Activated CD4-positive, alpha-beta memory T cell treated with anti-CD3 and anti-CD28 coated beads for 36 hours (primary cell): ENCODE results near the gene BIRC6. TPM values are rescaled to one million over a fixed set of nuclear protein-coding genes. Genes with fewer than 3 reads are reported as not detected.

Experiments
- CTCF ChIA-PET: fragments of 350-600 bp; sonication (Branson Sonifier 250); formaldehyde crosslinking; loops from one replicate; lab custom pipeline; 2021; ENCODE audit warnings: antibody characterized with exemption, inconsistent platforms; lab: Charles Lee
- POLR2A ChIA-PET: fragments of 350-600 bp; sonication (Branson Sonifier 250); formaldehyde crosslinking; loops from one replicate; lab custom pipeline; 2021; ENCODE audit warnings: antibody characterized with exemption; lab: Charles Lee
- DNase-seq: peaks from one replicate; pipeline ENCODE4 v3.0.0-alpha.2; 2020
- H3K27ac Mint-ChIP-seq: one replicate; pipeline ENCODE4 v1.8.0; 2021; ENCODE audit warnings: mixed read lengths
- H3K27me3 Mint-ChIP-seq: one replicate; pipeline ENCODE4 v1.8.0; 2021; ENCODE audit warnings: mixed read lengths
- H3K36me3 Mint-ChIP-seq: one replicate; pipeline ENCODE4 v1.8.0; 2021; ENCODE audit warnings: mixed read lengths
- H3K4me1 Mint-ChIP-seq: one replicate; pipeline ENCODE4 v1.8.0; 2021; ENCODE audit warnings: low read depth, mixed read lengths
- H3K4me3 Mint-ChIP-seq: one replicate; pipeline ENCODE4 v1.8.0; 2021; ENCODE audit warnings: mild to moderate bottlenecking, mixed read lengths
- H3K9me3 Mint-ChIP-seq: one replicate; pipeline ENCODE4 v1.8.0; 2021; ENCODE audit warnings: mixed read lengths
- intact Hi-C: fragments of 100-400 bp; cut with micrococcal nuclease; formaldehyde crosslinking; loops from one replicate; pipeline ENCODE4 v1.15.1; 2023
- total RNA-seq, 2 experiments: library from RNA; stranded (reverse); gene quantifications; one replicate each; pipeline ENCODE4 v1.2.3, GENCODE V29; 2021

Gene BIRC6
- total RNA-seq, 2 experiments from 2014 or later = 58.2 to 62.4 TPM

GRCh38 chr2:32379352-32379751 lies 22.5 kb downstream of the BIRC6 start:
- CTCF ChIA-PET = no interaction called here
- Mint-ChIP-seq H3K27me3 (no peaks in the 10 kb centered on the region), H3K36me3 (peaks cover 10% of the 10 kb centered on the region), H3K27ac (no peak overlapping the region), H3K9me3 (no peaks in the 10 kb centered on the region), H3K4me1 (peaks cover 29% of the 10 kb centered on the region), H3K4me3 (no peak overlapping the region)
- no peak for DNase-seq
- intact Hi-C loops = no loop called here
- POLR2A ChIA-PET = no interaction called here

- CTCF ChIA-PET = no interaction called here
- H3K4me3 Mint-ChIP-seq = no peak overlapping the region
- H3K27ac Mint-ChIP-seq = no peak overlapping the region
- no peaks in the 10 kb centered on the region for H3K4me1 Mint-ChIP-seq
- intact Hi-C loops = no loop called here
- no peak for DNase-seq
- no peaks in the 10 kb centered on the region for H3K9me3 Mint-ChIP-seq
- H3K36me3 Mint-ChIP-seq = peaks cover 21% of the 10 kb centered on the region
- POLR2A ChIA-PET = no interaction called here
- H3K27me3 Mint-ChIP-seq = no peaks in the 10 kb centered on the region
Measured at GRCh38 chr2:32383858-32384257, 27.0 kb downstream of the BIRC6 start.

GRCh38 chr2:32384529-32384928 lies 27.7 kb downstream of the BIRC6 start:
- Mint-ChIP-seq H3K4me3 (no peak overlapping the region), H3K9me3 (no peaks in the 10 kb centered on the region), H3K4me1 (no peaks in the 10 kb centered on the region), H3K27ac (no peak overlapping the region), H3K36me3 (peaks cover 21% of the 10 kb centered on the region), H3K27me3 (no peaks in the 10 kb centered on the region)
- CTCF ChIA-PET = no interaction called here
- intact Hi-C loops = no loop called here
- POLR2A ChIA-PET = interaction anchor here (0.5 kb wide), 1 partner anchor 89 kb away, joined by 4 read pairs; no protein-coding TSS in a partner anchor
- no peak for DNase-seq

GRCh38 chr2:32386739-32387138 lies 29.9 kb downstream of the BIRC6 start:
- H3K9me3 Mint-ChIP-seq = no peaks in the 10 kb centered on the region
- H3K4me1 Mint-ChIP-seq = peaks cover 10% of the 10 kb centered on the region
- no peak overlapping the region for H3K27ac Mint-ChIP-seq
- H3K36me3 Mint-ChIP-seq = peaks cover 25% of the 10 kb centered on the region
- no peak overlapping the region for H3K4me3 Mint-ChIP-seq
- intact Hi-C loops = no loop called here
- ChIA-PET CTCF (interaction anchor here (0.7 kb wide), 1 partner anchor 163 kb away, joined by 3 read pairs; no protein-coding TSS in a partner anchor), POLR2A (no interaction called here)
- DNase-seq = no peak
- H3K27me3 Mint-ChIP-seq = no peaks in the 10 kb centered on the region

- H3K9me3 Mint-ChIP-seq = no peaks in the 10 kb centered on the region
- H3K4me3 Mint-ChIP-seq = no peak overlapping the region
- CTCF ChIA-PET = no interaction called here
- H3K36me3 Mint-ChIP-seq = peaks cover 29% of the 10 kb centered on the region
- POLR2A ChIA-PET = no interaction called here
- intact Hi-C loops = no loop called here
- H3K27ac Mint-ChIP-seq = no peak overlapping the region
- H3K4me1 Mint-ChIP-seq = peaks cover 16% of the 10 kb centered on the region
- H3K27me3 Mint-ChIP-seq = no peaks in the 10 kb centered on the region
- no peak for DNase-seq
Measured at GRCh38 chr2:32399221-32399620, 42.4 kb downstream of the BIRC6 start.

GRCh38 chr2:32402091-32402490 lies 45.3 kb downstream of the BIRC6 start:
- Mint-ChIP-seq H3K36me3 (peaks cover 19% of the 10 kb centered on the region), H3K4me1 (peaks cover 16% of the 10 kb centered on the region), H3K27me3 (no peaks in the 10 kb centered on the region), H3K9me3 (no peaks in the 10 kb centered on the region), H3K27ac (peak overlapping the region; percentile 4), H3K4me3 (no peak overlapping the region)
- POLR2A ChIA-PET = no interaction called here
- no peak for DNase-seq
- CTCF ChIA-PET = no interaction called here
- intact Hi-C loops = no loop called here

- POLR2A ChIA-PET = no interaction called here
- DNase-seq = no peak
Measured at GRCh38 chr2:32403782-32404181, 47.0 kb downstream of the BIRC6 start.

GRCh38 chr2:32404691-32405090 lies 47.9 kb downstream of the BIRC6 start:
- H3K4me3 Mint-ChIP-seq = no peak overlapping the region
- peaks cover 21% of the 10 kb centered on the region for H3K36me3 Mint-ChIP-seq
- DNase-seq = no peak
- ChIA-PET POLR2A (no interaction called here), CTCF (no interaction called here)
- peaks cover 16% of the 10 kb centered on the region for H3K4me1 Mint-ChIP-seq
- H3K27ac Mint-ChIP-seq = no peak overlapping the region
- no peaks in the 10 kb centered on the region for H3K9me3 Mint-ChIP-seq
- H3K27me3 Mint-ChIP-seq = no peaks in the 10 kb centered on the region
- intact Hi-C loops = no loop called here

More at GRCh38 chr2:32403782-32404181, 47.0 kb downstream of the BIRC6 start:
- Mint-ChIP-seq H3K9me3 (no peaks in the 10 kb centered on the region), H3K27me3 (no peaks in the 10 kb centered on the region), H3K36me3 (peaks cover 18% of the 10 kb centered on the region), H3K4me1 (peaks cover 16% of the 10 kb centered on the region), H3K27ac (no peak overlapping the region), H3K4me3 (no peak overlapping the region)
- CTCF ChIA-PET = no interaction called here
- intact Hi-C loops = no loop called here

- ChIA-PET POLR2A (no interaction called here), CTCF (no interaction called here)
- Mint-ChIP-seq H3K4me3 (no peak overlapping the region), H3K27ac (no peak overlapping the region), H3K36me3 (peaks cover 29% of the 10 kb centered on the region), H3K9me3 (no peaks in the 10 kb centered on the region), H3K4me1 (peaks cover 9% of the 10 kb centered on the region), H3K27me3 (no peaks in the 10 kb centered on the region)
- intact Hi-C loops = no loop called here
- no peak for DNase-seq
Measured at GRCh38 chr2:32416519-32416918, 59.7 kb downstream of the BIRC6 start.

- Mint-ChIP-seq H3K36me3 (peaks cover 31% of the 10 kb centered on the region), H3K27ac (no peak overlapping the region), H3K4me1 (peaks cover 18% of the 10 kb centered on the region), H3K9me3 (no peaks in the 10 kb centered on the region), H3K27me3 (no peaks in the 10 kb centered on the region), H3K4me3 (no peak overlapping the region)
- intact Hi-C loops = no loop called here
- ChIA-PET CTCF (no interaction called here), POLR2A (no interaction called here)
- no peak for DNase-seq
Measured at GRCh38 chr2:32417659-32418058, 60.8 kb downstream of the BIRC6 start.

- H3K36me3 Mint-ChIP-seq = peaks cover 36% of the 10 kb centered on the region
- ChIA-PET POLR2A (no interaction called here), CTCF (no interaction called here)
- DNase-seq = no peak
- H3K4me1 Mint-ChIP-seq = peaks cover 24% of the 10 kb centered on the region
- H3K4me3 Mint-ChIP-seq = no peak overlapping the region
- H3K27me3 Mint-ChIP-seq = no peaks in the 10 kb centered on the region
- H3K9me3 Mint-ChIP-seq = no peaks in the 10 kb centered on the region
- H3K27ac Mint-ChIP-seq = no peak overlapping the region
- intact Hi-C loops = no loop called here
Measured at GRCh38 chr2:32418778-32419177, 62.0 kb downstream of the BIRC6 start.

GRCh38 chr2:32422133-32422532 lies 65.3 kb downstream of the BIRC6 start:
- intact Hi-C loops = no loop called here
- no peaks in the 10 kb centered on the region for H3K9me3 Mint-ChIP-seq
- H3K4me3 Mint-ChIP-seq = no peak overlapping the region
- H3K4me1 Mint-ChIP-seq = peaks cover 45% of the 10 kb centered on the region
- POLR2A ChIA-PET = no interaction called here
- CTCF ChIA-PET = no interaction called here
- no peaks in the 10 kb centered on the region for H3K27me3 Mint-ChIP-seq
- no peak overlapping the region for H3K27ac Mint-ChIP-seq
- DNase-seq = no peak
- H3K36me3 Mint-ChIP-seq = peaks cover 25% of the 10 kb centered on the region

- Mint-ChIP-seq H3K4me1 (peaks cover 54% of the 10 kb centered on the region), H3K4me3 (no peak overlapping the region), H3K36me3 (peaks cover 21% of the 10 kb centered on the region), H3K9me3 (no peaks in the 10 kb centered on the region), H3K27me3 (no peaks in the 10 kb centered on the region), H3K27ac (no peak overlapping the region)
- no peak for DNase-seq
- POLR2A ChIA-PET = no interaction called here
- CTCF ChIA-PET = no interaction called here
- intact Hi-C loops = no loop called here
Measured at GRCh38 chr2:32423536-32423935, 66.7 kb downstream of the BIRC6 start.
